Measurements from ENCODE around the gene EIF5A2. TPM values are rescaled to one million over a fixed set of nuclear protein-coding genes. Genes with fewer than 3 reads are reported as not detected.

Gene EIF5A2
- total and polyA plus RNA-seq, 7 experiments from 2014 or later: 5.5 to 11.3 (median 8.9) TPM

GRCh38 chr3:170911051-170911450 lies 2.6 kb upstream of the EIF5A2 start:
- H3K9me3 Mint-ChIP-seq: peaks cover 0 to 58% (median 18%) of the 10 kb centered on the region in 11 donors
- intact Hi-C loops (cut with micrococcal nuclease): no loop called here
- CTCF ChIA-PET: no interaction called here
- H3K4me1 ChIP-seq (ENCODE audit: control insufficient read depth in 2 of 2, insufficient read depth in 2 of 2, low read length in 2 of 2): peaks cover 15 to 16% of the 10 kb centered on the region in 2 donors
- H3K27me3 Mint-ChIP-seq: peaks cover 0 to 30% (median 0%) of the 10 kb centered on the region in 5 donors
- no peaks in the 10 kb centered on the region for H3K36me3 ChIP-seq (ENCODE audit: control insufficient read depth in 2 of 3, insufficient read depth in 3 of 3, low read length in 3 of 3)
- H3K4me3 Mint-ChIP-seq: no peak overlapping the region
- peaks cover 0 to 2% (median 0%) of the 10 kb centered on the region in 5 donors for H3K36me3 Mint-ChIP-seq
- H3K27ac ChIP-seq (ENCODE audit: low read depth, low read length): no peak overlapping the region
- H3K4me1 Mint-ChIP-seq: peaks cover 0 to 26% (median 22%) of the 10 kb centered on the region in 7 donors
- no peak for DNase-seq
- no peak overlapping the region for H3K4me3 ChIP-seq (ENCODE audit: low read length)
- peaks cover 5 to 22% (median 9%) of the 10 kb centered on the region in 3 experiments for H3K9me3 ChIP-seq (ENCODE audit: control insufficient read depth in 2 of 3, low read length in 3 of 3)
- no peaks in the 10 kb centered on the region for H3K27me3 ChIP-seq (ENCODE audit: control insufficient read depth in 2 of 2, insufficient read depth in 2 of 2, low read length in 2 of 2)
- POLR2A ChIA-PET: interaction anchor here (4.1 kb wide), 1 partner anchor 42 kb away, joined by 35 read pairs; the partner anchor contains the start of gene RPL22L1
- peak overlapping the region in 2 of 9 donors; percentile 2 to 23 for H3K27ac Mint-ChIP-seq
- ATAC-seq: no peak

- peaks cover 0 to 28% (median 0%) of the 10 kb centered on the region in 5 donors for H3K27me3 Mint-ChIP-seq
- Histone ChIP-seq H3K27me3 (ENCODE audit: control insufficient read depth in 2 of 2, insufficient read depth in 2 of 2, low read length in 2 of 2) (no peaks in the 10 kb centered on the region), H3K36me3 (ENCODE audit: control insufficient read depth in 2 of 3, insufficient read depth in 3 of 3, low read length in 3 of 3) (no peaks in the 10 kb centered on the region), H3K4me3 (ENCODE audit: low read length) (no peak overlapping the region), H3K27ac (ENCODE audit: low read depth, low read length) (no peak overlapping the region), H3K9me3 (ENCODE audit: control insufficient read depth in 2 of 3, low read length in 3 of 3) (peaks cover 5 to 22% (median 9%) of the 10 kb centered on the region in 3 experiments), H3K4me1 (ENCODE audit: control insufficient read depth in 2 of 2, insufficient read depth in 2 of 2, low read length in 2 of 2) (peaks cover 15 to 16% of the 10 kb centered on the region in 2 donors)
- intact Hi-C loops (cut with micrococcal nuclease): no loop called here
- peaks cover 0 to 58% (median 18%) of the 10 kb centered on the region in 11 donors for H3K9me3 Mint-ChIP-seq
- H3K4me1 Mint-ChIP-seq: peaks cover 0 to 30% (median 22%) of the 10 kb centered on the region in 7 donors
- peak overlapping the region in 4 of 9 donors; percentile 23 to 68 (median 40) for H3K27ac Mint-ChIP-seq
- peaks cover 0 to 5% (median 2%) of the 10 kb centered on the region in 5 donors for H3K36me3 Mint-ChIP-seq
- DNase-seq: no peak
- ChIA-PET POLR2A (interaction anchor here (4.1 kb wide), 1 partner anchor 41 kb away, joined by 35 read pairs; the partner anchor contains the start of gene RPL22L1), CTCF (no interaction called here)
- no peak overlapping the region for H3K4me3 Mint-ChIP-seq
- ATAC-seq: no peak
These were observed 2.1 kb upstream of the EIF5A2 start for GRCh38 chr3:170910542-170910941.

GRCh38 chr3:170909129-170909903 lies 879 bp upstream of the EIF5A2 start:
- ATAC-seq (no peak), DNase-seq (peak in 4 of 9 donors; percentile 8 to 18 (median 12))
- H3K4me3 ChIP-seq (ENCODE audit: low read length): peak overlapping the region; percentile 50
- no peaks in the 10 kb centered on the region for H3K36me3 ChIP-seq (ENCODE audit: control insufficient read depth in 2 of 3, insufficient read depth in 3 of 3, low read length in 3 of 3)
- H3K9me3 ChIP-seq (ENCODE audit: control insufficient read depth in 2 of 3, low read length in 3 of 3): peaks cover 5 to 22% (median 9%) of the 10 kb centered on the region in 3 experiments
- Mint-ChIP-seq H3K27ac (peak overlapping the region in 8 of 9 donors; percentile 89 to 96 (median 93)), H3K4me3 (peak overlapping the region; percentile 42 to 98 (median 80)), H3K36me3 (peaks cover 0 to 9% (median 5%) of the 10 kb centered on the region in 5 donors), H3K9me3 (peaks cover 0 to 48% (median 17%) of the 10 kb centered on the region in 11 donors), H3K27me3 (peaks cover 0 to 19% (median 0%) of the 10 kb centered on the region in 5 donors), H3K4me1 (peaks cover 0 to 31% (median 22%) of the 10 kb centered on the region in 7 donors)
- POLR2A ChIA-PET: interaction anchor here (0.6 to 4.1 kb wide), 2 partner anchors 38 to 40 kb away, joined by 3 to 35 read pairs; partner anchors contain the start of gene RPL22L1
- H3K4me1 ChIP-seq (ENCODE audit: control insufficient read depth in 2 of 2, insufficient read depth in 2 of 2, low read length in 2 of 2): peaks cover 15 to 16% of the 10 kb centered on the region in 2 donors
- peak overlapping the region; percentile 10 for H3K27ac ChIP-seq (ENCODE audit: low read depth, low read length)
- intact Hi-C loops (cut with micrococcal nuclease): loop anchor here (5.0 to 10.0 kb wide), 6 partner anchors 97 to 1685 kb away; partner anchors contain the start of genes FNDC3B (in 1 of the 2), GPR160 (in 1 of the 2) and LRRC31 (in 1 of the 2)
- CTCF ChIA-PET: no interaction called here
- no peaks in the 10 kb centered on the region for H3K27me3 ChIP-seq (ENCODE audit: control insufficient read depth in 2 of 2, insufficient read depth in 2 of 2, low read length in 2 of 2)

GRCh38 chr3:170907637-170908234 lies 701 bp downstream of the EIF5A2 start:
- ChIA-PET CTCF (no interaction called here), POLR2A (interaction anchor here (1.2 to 4.1 kb wide), 2 partner anchors 38 to 46 kb away, joined by 3 to 35 read pairs; partner anchors contain the start of gene RPL22L1)
- H3K9me3 Mint-ChIP-seq: peaks cover 0 to 39% (median 17%) of the 10 kb centered on the region in 11 donors
- no peak for ATAC-seq
- H3K27ac Mint-ChIP-seq: peak overlapping the region; percentile 13 to 96 (median 89)
- Histone ChIP-seq H3K27me3 (ENCODE audit: control insufficient read depth in 2 of 2, insufficient read depth in 2 of 2, low read length in 2 of 2) (no peaks in the 10 kb centered on the region), H3K4me3 (ENCODE audit: low read length) (peak overlapping the region; percentile 50), H3K36me3 (ENCODE audit: control insufficient read depth in 2 of 3, insufficient read depth in 3 of 3, low read length in 3 of 3) (no peaks in the 10 kb centered on the region), H3K9me3 (ENCODE audit: control insufficient read depth in 2 of 3, low read length in 3 of 3) (peaks cover 5 to 22% (median 9%) of the 10 kb centered on the region in 3 experiments), H3K27ac (ENCODE audit: low read depth, low read length) (peak overlapping the region; percentile 68), H3K4me1 (ENCODE audit: control insufficient read depth in 2 of 2, insufficient read depth in 2 of 2, low read length in 2 of 2) (peaks cover 15 to 16% of the 10 kb centered on the region in 2 donors)
- peaks cover 5 to 16% (median 9%) of the 10 kb centered on the region in 5 donors for H3K36me3 Mint-ChIP-seq
- peaks cover 0 to 19% (median 0%) of the 10 kb centered on the region in 5 donors for H3K27me3 Mint-ChIP-seq
- peak overlapping the region; percentile 90 to 98 (median 96) for H3K4me3 Mint-ChIP-seq
- peak in 4 of 9 donors; percentile 9 to 20 (median 16) for DNase-seq
- intact Hi-C loops (cut with micrococcal nuclease): loop anchor here (1.0 to 10.0 kb wide), 14 partner anchors 37 to 1843 kb away; partner anchors contain the start of genes ECT2 (in 2 of the 2), RPL22L1 (in 2 of the 2), SKIL (in 2 of the 2) and TNIK (in 2 of the 2)
- H3K4me1 Mint-ChIP-seq: peaks cover 0 to 31% (median 22%) of the 10 kb centered on the region in 7 donors

GRCh38 chr3:170905862-170906261 lies 2.6 kb downstream of the EIF5A2 start:
- ChIA-PET CTCF (no interaction called here), POLR2A (no interaction called here)
- intact Hi-C loops (cut with micrococcal nuclease): loop anchor here (5.0 to 10.0 kb wide), 6 partner anchors 94 to 1689 kb away; partner anchors contain the start of genes FNDC3B (in 1 of the 2), GPR160 (in 1 of the 2) and LRRC31 (in 1 of the 2)
- ATAC-seq: no peak
- peaks cover 0 to 10% (median 0%) of the 10 kb centered on the region in 5 donors for H3K27me3 Mint-ChIP-seq
- peak overlapping the region in 1 of 10 donors; percentile 39 for H3K4me3 Mint-ChIP-seq
- no peak overlapping the region for H3K27ac ChIP-seq (ENCODE audit: low read depth, low read length)
- no peaks in the 10 kb centered on the region for H3K36me3 ChIP-seq (ENCODE audit: control insufficient read depth in 2 of 3, insufficient read depth in 3 of 3, low read length in 3 of 3)
- no peak for DNase-seq
- peaks cover 6 to 31% (median 22%) of the 10 kb centered on the region in 7 donors for H3K4me1 Mint-ChIP-seq
- peaks cover 5 to 20% (median 8%) of the 10 kb centered on the region in 3 experiments for H3K9me3 ChIP-seq (ENCODE audit: control insufficient read depth in 2 of 3, low read length in 3 of 3)
- peaks cover 15 to 16% of the 10 kb centered on the region in 2 donors for H3K4me1 ChIP-seq (ENCODE audit: control insufficient read depth in 2 of 2, insufficient read depth in 2 of 2, low read length in 2 of 2)
- no peak overlapping the region for H3K4me3 ChIP-seq (ENCODE audit: low read length)
- H3K9me3 Mint-ChIP-seq: peaks cover 0 to 25% (median 14%) of the 10 kb centered on the region in 11 donors
- H3K36me3 Mint-ChIP-seq: peaks cover 6 to 28% (median 19%) of the 10 kb centered on the region in 5 donors
- H3K27me3 ChIP-seq (ENCODE audit: control insufficient read depth in 2 of 2, insufficient read depth in 2 of 2, low read length in 2 of 2): no peaks in the 10 kb centered on the region
- H3K27ac Mint-ChIP-seq: no peak overlapping the region

- ChIA-PET POLR2A (no interaction called here), CTCF (no interaction called here)
- ATAC-seq: no peak
These were observed 5.3 kb downstream of the EIF5A2 start for GRCh38 chr3:170903123-170903522.

More at GRCh38 chr3:170903123-170903522, 5.3 kb downstream of the EIF5A2 start:
- H3K9me3 ChIP-seq (ENCODE audit: control insufficient read depth in 2 of 3, low read length in 3 of 3): no peaks in the 10 kb centered on the region
- Mint-ChIP-seq H3K27me3 (no peaks in the 10 kb centered on the region), H3K4me1 (peaks cover 5 to 22% (median 15%) of the 10 kb centered on the region in 7 donors), H3K36me3 (peaks cover 9 to 42% (median 34%) of the 10 kb centered on the region in 5 donors), H3K4me3 (no peak overlapping the region), H3K27ac (no peak overlapping the region), H3K9me3 (peaks cover 0 to 2% (median 0%) of the 10 kb centered on the region in 11 donors)
- H3K27me3 ChIP-seq (ENCODE audit: control insufficient read depth in 2 of 2, insufficient read depth in 2 of 2, low read length in 2 of 2): no peaks in the 10 kb centered on the region
- peaks cover 11 to 16% of the 10 kb centered on the region in 2 donors for H3K4me1 ChIP-seq (ENCODE audit: control insufficient read depth in 2 of 2, insufficient read depth in 2 of 2, low read length in 2 of 2)
- H3K27ac ChIP-seq (ENCODE audit: low read depth, low read length): no peak overlapping the region
- intact Hi-C loops (cut with micrococcal nuclease): loop anchor here (10.0 kb wide), 3 partner anchors 592 to 1692 kb away; partner anchors contain the start of gene GPR160 (in 1 of the 2)
- H3K4me3 ChIP-seq (ENCODE audit: low read length): no peak overlapping the region
- DNase-seq: no peak
- no peaks in the 10 kb centered on the region for H3K36me3 ChIP-seq (ENCODE audit: control insufficient read depth in 2 of 3, insufficient read depth in 3 of 3, low read length in 3 of 3)
